HepG2 (cell line): ENCODE data around the gene ZSCAN31. TPM values are rescaled to one million over a fixed set of nuclear protein-coding genes. Genes with fewer than 3 reads are reported as not detected.

Experiments used
- ATAC-seq: fragments of 200-7000 bp; cut with Tn5 transposase; 3 replicates; pipeline ENCODE4 v1.9.1; 2020; ENCODE audit warnings: mild to moderate bottlenecking, moderate library complexity
- BruUV-seq: library from RNA; stranded (reverse); fragments of 400-500 nt; replicated peaks from 2 replicates; lab custom pipeline; 2021; lab: Mats Ljungman, UMichigan
- CTCF ChIA-PET: fragments of 300-600 bp; formaldehyde crosslinking; extraction: SDS; loops from one replicate; lab custom pipeline; 2021; ENCODE audit warnings: low total read pairs, inconsistent platforms, low intra/inter-chr PET ratio; lab: Yijun Ruan, JAX
- POLR2A ChIA-PET: fragments of 350-600 bp; sonication (Branson Sonifier 250); formaldehyde crosslinking; loops from one replicate; lab custom pipeline; 2020; ENCODE audit warnings: antibody characterized with exemption, inconsistent platforms; lab: Yijun Ruan, JAX
- DNase-seq: peaks from one replicate; pipeline ENCODE4 v3.0.0-alpha.2; 2015; ENCODE audit warnings: low spot score
- FAIRE-seq: peaks from 3 replicates; lab custom pipeline; 2011; peaks lifted over from hg19 to GRCh38; lab: Jason Lieb, UNC
- H2AFZ ChIP-seq: one replicate; pipeline ENCODE4 v1.6.1; 2011; ENCODE audit warnings: low read length, inconsistent platforms
- H3K27ac ChIP-seq: fragments of 300-600 bp; 3 replicates; pipeline ENCODE4 v1.8.0; 2011; ENCODE audit warnings: mixed run types, mild to moderate bottlenecking, mixed read lengths, low read length, inconsistent platforms; ENCODE audit not compliant: insufficient read depth; ENCODE audit errors: extremely low read length
- H3K27me3 ChIP-seq, 2 experiments: fragments of 200-600 bp in 1 of 2; 2 replicates in 1 of 2; 3 replicates in 1 of 2; pipeline versions ENCODE4 v1.6.0 to v1.8.0; 2011; ENCODE audit warnings: low read length in 2 of 2, mild to moderate bottlenecking in 2 of 2, moderate library complexity in 2 of 2, inconsistent platforms in 1 of 2; ENCODE audit not compliant: insufficient read depth in 2 of 2, control insufficient read depth in 1 of 2
- H3K36me3 ChIP-seq, 2 experiments: fragments of 200-600 bp in 1 of 2; replicated peaks in 1 of 2; 2 replicates in 1 of 2; 3 replicates in 1 of 2; pipeline versions ENCODE4 v1.5.1 to v1.8.0; 2011; ENCODE audit warnings: low read length in 2 of 2, inconsistent platforms in 1 of 2; ENCODE audit not compliant: insufficient read depth in 2 of 2, control insufficient read depth in 1 of 2
- H3K4me1 ChIP-seq: 2 replicates; pipeline ENCODE4 v1.5.1; 2012; ENCODE audit warnings: low read length, inconsistent platforms; ENCODE audit not compliant: insufficient read depth
- H3K4me2 ChIP-seq: 2 replicates; pipeline ENCODE4 v1.6.0; 2011; ENCODE audit warnings: low read depth, low read length, inconsistent platforms
- H3K4me3 ChIP-seq, 3 experiments: fragments of 200-600 bp in 1 of 3; sonication (generic), shearing (Covaris generic) in 1 of 3; replicated peaks in 1 of 3; 2 replicates each; pipeline ENCODE4 v1.5.1; 2011 to 2016; ENCODE audit warnings: low read length in 3 of 3, inconsistent platforms in 2 of 3, low read depth in 2 of 3, mild to moderate bottlenecking in 2 of 3, control low read depth in 1 of 3, mixed read lengths in 1 of 3; ENCODE audit not compliant: insufficient read depth in 1 of 3
- H3K79me2 ChIP-seq: one replicate; pipeline ENCODE4 v1.6.1; 2011; ENCODE audit warnings: low read length, inconsistent platforms; ENCODE audit not compliant: insufficient read depth
- H3K9ac ChIP-seq: 2 replicates; pipeline ENCODE4 v1.6.0; 2011; ENCODE audit warnings: mild to moderate bottlenecking, low read depth, low read length, inconsistent platforms; ENCODE audit not compliant: insufficient read depth
- H3K9me3 ChIP-seq: 2 replicates; pipeline ENCODE4 v1.5.1; 2012; ENCODE audit warnings: mild to moderate bottlenecking, low read length
- H4K20me1 ChIP-seq: 2 replicates; pipeline ENCODE4 v1.6.0; 2011; ENCODE audit warnings: inconsistent platforms, mild to moderate bottlenecking, low read length, moderate library complexity; ENCODE audit not compliant: insufficient read depth
- ELF1 ChIP-seq: sonication (generic); formaldehyde crosslinking; IDR thresholded peaks from 2 replicates; pipeline ENCODE4 v1.4.0; 2020; ENCODE audit warnings: missing genetic modification reagents
- EZH2 ChIP-seq: conservative IDR thresholded peaks from 2 replicates; pipeline ENCODE4 v1.6.1; 2012; ENCODE audit warnings: mild to moderate bottlenecking, low read depth, low read length, moderate library complexity
- KLF15 ChIP-seq: sonication (generic); formaldehyde crosslinking; IDR thresholded peaks from 2 replicates; pipeline ENCODE4 v1.8.1; 2023; ENCODE audit warnings: borderline replicate concordance, mild to moderate bottlenecking, inconsistent platforms, missing genetic modification reagents, mixed read lengths
- MIXL1 ChIP-seq: IDR thresholded peaks from 2 replicates; pipeline ENCODE4 v1.6.1; 2016
- RAD21 ChIP-seq: fragments of 450-650 bp; formaldehyde crosslinking; IDR thresholded peaks from 2 replicates; pipeline ENCODE4 v1.5.0; 2020; ENCODE audit warnings: mild to moderate bottlenecking
- TBL1XR1 ChIP-seq: fragments of 150-350 bp; IDR thresholded peaks from 2 replicates; pipeline ENCODE4 v1.6.1; 2014; ENCODE audit warnings: borderline replicate concordance, low read length; ENCODE audit not compliant: partially characterized antibody
- TOPORS ChIP-seq: sonication (generic); formaldehyde crosslinking; IDR thresholded peaks from 2 replicates; pipeline ENCODE4 v1.8.0; 2023; ENCODE audit warnings: mild to moderate bottlenecking, missing genetic modification reagents
- U2AF1 ChIP-seq: fragments of 200-400 bp; formaldehyde crosslinking; optimal IDR thresholded peaks from 2 replicates; pipeline ENCODE3; 2017; ENCODE audit warnings: mild to moderate bottlenecking, low read depth, low read length
- ZNF605 ChIP-seq: sonication (generic); formaldehyde crosslinking; IDR thresholded peaks from 2 replicates; pipeline ENCODE4 v1.8.0; 2022; ENCODE audit warnings: mild to moderate bottlenecking, missing genetic modification reagents
- WGBS: methylation state at CpG from one replicate; pipeline ENCODE4 v1.1.6; 2017; ENCODE audit warnings: low lambda C conversion rate; 5-methylcytosine and 5-hydroxymethylcytosine counted together
- in situ Hi-C: cut with HindIII; loops from 2 replicates; pipeline ENCODE4 v1.10.0; 2017; ENCODE audit warnings: low pct_unique_long_range_greater_than_20kb; ENCODE audit not compliant: extremely low pct_ligation_motif_present
- intact Hi-C: fragments of 100-400 bp; cut with micrococcal nuclease; formaldehyde crosslinking; loops from one replicate; pipeline ENCODE4 v1.10.0; 2022; ENCODE audit not compliant: unreplicated experiment
- polyA plus RNA-seq, 8 experiments: library from polyadenylated mRNA; depleted of rRNA in 3 of 8; stranded (reverse) in 7 of 8; unstranded in 1 of 8; fragments of >200 nt; fragmentation: Illumina TruSeq in 4 of 8; extraction: Trizol in 4 of 8; gene quantifications; 2 replicates each; pipeline versions ENCODE4 v1.2.1 to v1.2.3, GENCODE V29; 2011 to 2016; ENCODE audit warnings: low read depth in 4 of 8, missing spikeins in 1 of 8, mixed read lengths in 1 of 8; ENCODE audit not compliant: insufficient read depth in 1 of 8
- total RNA-seq, 5 experiments: library from RNA; depleted of rRNA; stranded (reverse); fragments of >200 nt; fragmentation: Illumina TruSeq; extraction: Trizol; gene quantifications; 2 replicates each; pipeline ENCODE4 v1.2.3, GENCODE V29; 2016; ENCODE audit warnings: low read depth in 1 of 5
- TF ChIP-seq, protein P1 (sequence below): sonication (generic); formaldehyde crosslinking; IDR thresholded peaks from 2 replicates; pipeline ENCODE4 v1.8.0; 2022; ENCODE audit warnings: missing genetic modification reagents, low read depth, mild to moderate bottlenecking, borderline replicate concordance
- TF ChIP-seq, protein P2 (sequence below): sonication (generic); formaldehyde crosslinking; IDR thresholded peaks from 2 replicates; pipeline ENCODE4 v1.8.1; 2023; ENCODE audit warnings: mild to moderate bottlenecking, missing genetic modification reagents
- TF ChIP-seq, protein P3 (sequence below): sonication (generic); formaldehyde crosslinking; IDR thresholded peaks from 2 replicates; pipeline ENCODE4 v1.4.0; 2020; ENCODE audit warnings: missing genetic modification reagents
- TF ChIP-seq, protein P4 (sequence below): IDR thresholded peaks from 2 replicates; pipeline ENCODE4 v1.6.1; 2016; ENCODE audit warnings: missing biosample characterization, missing genetic modification reagents, low read depth

Gene ZSCAN31
- total and polyA plus RNA-seq, 2 of the 13 experiments (the other 11 are each of a cell fraction or from before 2014, with no cell fraction given): 5.3 to 6.2 TPM

DNA sequence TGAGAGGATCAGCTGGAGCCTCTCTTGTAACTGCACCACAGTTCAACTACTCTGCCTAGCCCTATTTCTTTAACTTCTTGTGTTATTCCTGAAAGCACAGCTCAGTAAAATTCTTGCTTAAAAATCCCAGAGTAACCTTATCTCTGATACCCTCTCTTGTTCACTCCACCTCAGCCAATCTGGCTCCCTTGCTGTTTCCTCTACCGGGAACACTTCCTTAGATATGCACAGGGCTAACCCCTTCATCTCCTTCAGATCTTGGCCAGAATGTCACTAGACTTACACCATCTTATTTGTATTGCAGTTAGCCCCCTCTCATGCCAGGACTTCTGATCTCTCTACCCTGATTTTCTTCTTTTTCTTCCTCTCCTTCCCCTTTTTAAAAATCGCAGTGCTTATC is 11.2 kb upstream of the ZSCAN31 start:
- Histone ChIP-seq H3K9me3 (no peaks in the 10 kb centered on the region), H3K27ac (no peak overlapping the region), H3K79me2 (peaks cover 20% of the 10 kb centered on the region), H2AFZ (no peak overlapping the region), H3K36me3 (no peaks in the 10 kb centered on the region), H4K20me1 (no peaks in the 10 kb centered on the region), H3K4me3 (no peak overlapping the region), H3K27me3 (no peaks in the 10 kb centered on the region; a peak in 1 of 5 replicates), H3K9ac (no peak overlapping the region), H3K4me2 (no peak overlapping the region), H3K4me1 (peaks cover 35% of the 10 kb centered on the region)
- intact Hi-C loops: no loop called here
- POLR2A ChIA-PET: interaction anchor here (2.1 kb wide), 1 partner anchor 12 kb away, joined by 12 read pairs; the partner anchor contains the start of gene ZSCAN31
- 13% methylated on average over 2 of the region's 2 CpGs for WGBS
- no peak for ATAC-seq
- CTCF ChIA-PET: no interaction called here
- no TSS peak for BruUV-seq
- in situ Hi-C loops: no loop called here
- FAIRE-seq: no peak
- no peak for DNase-seq
- TF ChIP-seq RAD21 (CRISPR knock-in tag) (no peak), TOPORS (no peak), KLF15 (CRISPR knock-in tag) (no peak), ELF1 (CRISPR knock-in tag) (no peak), EZH2 (no peak), TBL1XR1 (no peak), ZNF605 (no peak), U2AF1 (no peak), MIXL1 (CRISPR knock-in tag) (no peak)
- TF ChIP-seq, protein P1, sequence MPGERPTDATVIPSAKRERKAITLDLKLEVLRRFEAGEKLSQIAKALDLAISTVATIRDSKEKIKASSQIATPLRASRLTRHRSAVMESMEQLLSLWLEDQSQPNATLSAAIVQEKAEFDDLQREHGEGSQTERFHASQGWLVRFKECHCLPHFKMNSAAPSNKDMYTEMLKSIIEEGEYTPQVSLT: no peak
- TF ChIP-seq, protein P2, sequence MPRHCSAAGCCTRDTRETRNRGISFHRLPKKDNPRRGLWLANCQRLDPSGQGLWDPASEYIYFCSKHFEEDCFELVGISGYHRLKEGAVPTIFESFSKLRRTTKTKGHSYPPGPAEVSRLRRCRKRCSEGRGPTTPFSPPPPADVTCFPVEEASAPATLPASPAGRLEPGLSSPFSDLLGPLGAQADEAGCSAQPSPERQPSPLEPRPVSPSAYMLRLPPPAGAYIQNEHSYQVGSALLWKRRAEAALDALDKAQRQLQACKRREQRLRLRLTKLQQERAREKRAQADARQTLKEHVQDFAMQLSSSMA (CRISPR knock-in tag): no peak
- TF ChIP-seq, protein P3, sequence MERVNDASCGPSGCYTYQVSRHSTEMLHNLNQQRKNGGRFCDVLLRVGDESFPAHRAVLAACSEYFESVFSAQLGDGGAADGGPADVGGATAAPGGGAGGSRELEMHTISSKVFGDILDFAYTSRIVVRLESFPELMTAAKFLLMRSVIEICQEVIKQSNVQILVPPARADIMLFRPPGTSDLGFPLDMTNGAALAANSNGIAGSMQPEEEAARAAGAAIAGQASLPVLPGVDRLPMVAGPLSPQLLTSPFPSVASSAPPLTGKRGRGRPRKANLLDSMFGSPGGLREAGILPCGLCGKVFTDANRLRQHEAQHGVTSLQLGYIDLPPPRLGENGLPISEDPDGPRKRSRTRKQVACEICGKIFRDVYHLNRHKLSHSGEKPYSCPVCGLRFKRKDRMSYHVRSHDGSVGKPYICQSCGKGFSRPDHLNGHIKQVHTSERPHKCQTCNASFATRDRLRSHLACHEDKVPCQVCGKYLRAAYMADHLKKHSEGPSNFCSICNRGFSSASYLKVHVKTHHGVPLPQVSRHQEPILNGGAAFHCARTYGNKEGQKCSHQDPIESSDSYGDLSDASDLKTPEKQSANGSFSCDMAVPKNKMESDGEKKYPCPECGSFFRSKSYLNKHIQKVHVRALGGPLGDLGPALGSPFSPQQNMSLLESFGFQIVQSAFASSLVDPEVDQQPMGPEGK (CRISPR knock-in tag): no peak
- TF ChIP-seq, protein P4, sequence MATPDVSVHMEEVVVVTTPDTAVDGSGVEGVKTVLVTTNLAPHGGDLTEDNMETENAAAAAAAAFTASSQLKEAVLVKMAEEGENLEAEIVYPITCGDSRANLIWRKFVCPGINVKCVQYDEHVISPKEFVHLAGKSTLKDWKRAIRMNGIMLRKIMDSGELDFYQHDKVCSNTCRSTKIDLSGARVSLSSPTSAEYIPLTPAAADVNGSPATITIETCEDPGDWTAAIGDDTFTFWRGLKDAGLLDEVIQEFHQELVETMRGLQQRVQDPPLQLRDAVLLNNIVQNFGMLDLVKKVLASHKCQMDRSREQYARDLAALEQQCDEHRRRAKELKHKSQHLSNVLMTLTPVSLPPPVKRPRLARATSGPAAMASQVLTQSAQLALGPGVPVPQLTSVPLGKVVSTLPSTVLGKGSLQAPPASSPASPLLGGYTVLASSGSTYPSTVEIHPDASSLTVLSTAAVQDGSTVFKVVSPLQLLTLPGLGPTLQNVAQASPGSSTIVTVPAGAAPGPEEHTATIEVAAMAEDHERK: no peak
